GM12878 (cell line): ENCODE results near the gene FXYD4.

Experiments
- CBFB ChIP-seq: IDR thresholded peaks from 2 replicates; pipeline ENCODE4 v1.6.1; 2016; ENCODE audit warnings: antibody characterized with exemption, low read depth
- CHD1 ChIP-seq: IDR thresholded peaks from 2 replicates; pipeline ENCODE4 v1.6.1; 2012; ENCODE audit warnings: low read depth, low read length, improper control_type of control experiment
- CHD4 ChIP-seq: fragments of 200-600 bp; sonication (generic); IDR thresholded peaks from 2 replicates; pipeline ENCODE4 v1.6.1; 2016; ENCODE audit warnings: mild to moderate bottlenecking
- CTCF ChIP-seq, 3 experiments: IDR thresholded peaks in 2 of 3; conservative IDR thresholded peaks in 1 of 3; 2 replicates each; pipeline ENCODE4 v1.5.1; 2011; ENCODE audit warnings: low read depth in 3 of 3, low read length in 3 of 3, mild to moderate bottlenecking in 3 of 3, control low read depth in 2 of 3, moderate library complexity in 2 of 3, inconsistent platforms in 1 of 3, mixed read lengths in 1 of 3; ENCODE audit not compliant: control insufficient read depth in 2 of 3, insufficient read depth in 1 of 3; ENCODE audit errors: extremely low read depth in 1 of 3
- EZH2 ChIP-seq: IDR thresholded peaks from 2 replicates; pipeline ENCODE4 v1.6.1; 2012; ENCODE audit warnings: low read depth, mild to moderate bottlenecking, control low read depth, inconsistent platforms, low read length, borderline replicate concordance; ENCODE audit not compliant: control insufficient read depth
- GABPA ChIP-seq: IDR thresholded peaks from 2 replicates; pipeline ENCODE4 v1.6.1; 2014; ENCODE audit warnings: antibody characterized with exemption, low read depth, mild to moderate bottlenecking, inconsistent platforms
- NBN ChIP-seq: fragments of 450-650 bp; IDR thresholded peaks from 2 replicates; pipeline ENCODE4 v1.6.1; 2016
- NFXL1 ChIP-seq: fragments of 450-650 bp; IDR thresholded peaks from 2 replicates; pipeline ENCODE4 v1.6.1; 2017; ENCODE audit warnings: antibody characterized with exemption, mild to moderate bottlenecking, borderline replicate concordance
- NR2F1 ChIP-seq: fragments of 450-650 bp; conservative IDR thresholded peaks from 2 replicates; pipeline ENCODE4 v1.6.1; 2017; ENCODE audit warnings: mild to moderate bottlenecking
- POLR2A ChIP-seq: IDR thresholded peaks from 2 replicates; pipeline ENCODE4 v1.6.1; 2011; ENCODE audit warnings: low read depth, mild to moderate bottlenecking, low read length
- ZBTB33 ChIP-seq: fragments of 450-650 bp; IDR thresholded peaks from 2 replicates; pipeline ENCODE4 v1.6.1; 2017; ENCODE audit warnings: mild to moderate bottlenecking
- ZBTB4 ChIP-seq: fragments of 450-650 bp; formaldehyde crosslinking; IDR thresholded peaks from 2 replicates; pipeline ENCODE4 v1.4.0; 2022; ENCODE audit warnings: mild to moderate bottlenecking, moderate library complexity
- ZNF24 ChIP-seq: fragments of 450-650 bp; IDR thresholded peaks from 2 replicates; pipeline ENCODE4 v1.6.1; 2017; ENCODE audit warnings: antibody characterized with exemption, mild to moderate bottlenecking

GRCh38 chr10:43338117-43338516 is 33.3 kb upstream of the FXYD4 start:
- TF ChIP-seq CHD1 (no peak), NFXL1 (no peak), EZH2 (no peak), CTCF (IDR thresholded peaks at IDR 0.05 in 2 of 3, conservative IDR thresholded peaks at IDR 0.05 in 1 of 3; ENCODE audit: control insufficient read depth in 2 of 3, extremely low read depth in 1 of 3, insufficient read depth in 1 of 3, low read depth in 3 of 3, low read length in 3 of 3) (no peak), ZBTB4 (CRISPR knock-in tag) (no peak), CBFB (no peak), ZBTB33 (no peak), POLR2A (no peak), NBN (no peak), CHD4 (no peak), GABPA (no peak), NR2F1 (no peak), ZNF24 (no peak)
